GM12801 (cell line): ENCODE data around the gene CELF5.

Experiments used
- CTCF ChIP-seq: IDR thresholded peaks from one replicate; pipeline ENCODE4 v1.5.1; 2011; ENCODE audit warnings: control low read depth; ENCODE audit not compliant: insufficient read length; ENCODE audit errors: extremely low read depth

The CELF5 gene

DNA sequence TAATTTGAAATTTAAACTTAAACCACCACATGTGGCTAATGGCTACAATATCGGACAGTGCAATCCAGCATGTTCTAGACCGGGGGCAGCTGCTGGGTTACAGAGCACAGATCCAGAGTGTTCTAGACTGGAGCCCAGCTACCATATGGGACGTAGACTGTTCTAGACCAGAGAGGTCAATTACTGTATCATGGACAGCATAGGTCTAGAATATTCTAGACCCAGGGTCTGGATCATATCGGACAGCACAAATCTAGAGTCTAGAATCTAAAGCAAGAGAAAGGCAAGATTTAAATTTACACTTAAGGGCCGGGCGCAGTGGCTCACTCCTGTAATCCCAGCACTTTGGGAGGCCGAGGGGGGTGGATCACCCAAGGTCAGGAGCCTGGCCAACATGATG is 37.9 kb downstream of the CELF5 start:
- no peak for TF ChIP-seq CTCF

GRCh38 chr19:3263866-3264265 is 39.4 kb downstream of the CELF5 start:
- TF ChIP-seq CTCF: no peak

GRCh38 chr19:3265432-3265831 is 41.0 kb downstream of the CELF5 start:
- TF ChIP-seq CTCF: no peak

DNA sequence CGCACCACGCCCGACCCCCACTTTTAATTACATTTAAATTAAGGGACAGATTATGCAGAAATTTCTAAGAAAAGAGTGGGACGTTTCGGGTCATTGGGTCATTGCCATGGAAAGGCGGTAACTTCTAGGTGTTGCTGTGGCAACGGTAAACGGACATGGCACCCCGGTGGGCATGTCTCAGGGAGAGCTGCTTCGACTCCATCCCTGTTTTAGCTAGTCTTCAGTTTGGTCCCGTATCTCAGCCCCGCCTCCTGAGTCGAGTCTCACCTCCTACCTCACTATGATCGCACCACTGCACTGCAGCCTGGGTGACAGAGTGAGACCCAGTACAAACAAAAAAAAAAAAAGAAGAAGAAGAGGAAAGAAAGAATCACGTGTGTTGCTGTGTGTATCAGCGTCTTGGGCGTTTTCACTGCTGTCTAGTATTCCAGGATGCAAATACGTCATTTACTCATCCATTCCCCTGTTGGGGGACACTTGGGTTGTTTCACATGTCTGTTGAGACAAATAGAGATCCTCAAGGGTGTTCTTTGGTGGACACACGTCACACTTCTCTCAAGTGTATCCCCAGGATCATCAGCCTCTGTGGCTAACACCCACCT is 41.7 kb downstream of the CELF5 start:
- no peak for TF ChIP-seq CTCF

GRCh38 chr19:3266792-3267514 is 42.5 kb downstream of the CELF5 start:
- TF ChIP-seq CTCF: no peak

- TF ChIP-seq CTCF: no peak
Measured at GRCh38 chr19:3268326-3268725, 43.9 kb downstream of the CELF5 start.

GRCh38 chr19:3268763-3269162 is 44.3 kb downstream of the CELF5 start:
- TF ChIP-seq CTCF: no peak
